ENCODE data around the gene SKOR2. TPM values are rescaled to one million over a fixed set of nuclear protein-coding genes. Genes with fewer than 3 reads are reported as not detected.

SKOR2 gene
- total and polyA plus RNA-seq, 2 of the 4 experiments (the other 2 are of a cell fraction): not detected

DNA sequence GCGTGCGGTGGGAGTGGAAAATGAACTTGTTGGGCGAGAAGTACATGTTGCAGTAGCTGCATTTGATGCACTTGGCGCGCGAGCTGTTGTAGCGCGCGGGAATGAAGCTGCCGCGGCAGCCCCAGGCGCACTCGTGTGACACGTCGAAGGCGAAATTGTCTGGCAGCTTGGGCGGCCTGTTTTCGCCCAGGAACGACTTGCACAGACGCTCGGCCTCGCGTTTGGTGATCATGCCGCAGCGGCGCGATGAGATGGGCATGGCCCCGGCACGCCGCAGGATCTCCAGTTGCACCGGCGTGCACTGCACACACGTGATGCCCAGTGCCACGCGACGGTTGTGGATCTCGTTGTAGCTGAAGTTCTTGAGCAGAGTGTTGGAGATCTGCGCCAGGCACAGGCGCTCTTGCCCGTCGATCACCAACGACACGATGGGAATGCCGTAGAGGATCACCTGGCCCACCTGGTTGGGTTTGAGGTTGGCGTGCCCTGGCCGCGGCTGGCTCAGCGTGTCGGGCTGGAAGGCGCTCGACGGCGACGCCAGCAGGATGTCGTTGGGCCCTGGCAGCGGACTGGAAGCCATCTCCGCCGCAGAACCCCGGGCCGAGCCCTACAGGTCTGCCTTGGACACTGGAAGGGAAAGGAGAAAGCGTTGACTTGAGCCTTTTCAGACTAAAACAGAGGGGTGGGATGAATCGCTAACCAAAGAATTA lies 2.7 kb downstream of the SKOR2 start:
- dilution Hi-C loops (cut with HindIII; ENCODE audit: low sequenced_read_pairs, unreplicated experiment): no loop called here

More for the DNA sequence above, 2.7 kb downstream of the SKOR2 start:
- POLR2A ChIA-PET (ENCODE audit: unreplicated experiment): no interaction called here
- Histone ChIP-seq H3K9me3 (ENCODE audit: control insufficient read depth, insufficient read depth, low read length) (peaks cover 9% of the 10 kb centered on the region), H3K4me2 (ENCODE audit: low read depth, low read length) (no peak overlapping the region), H3K27me3 (ENCODE audit: control insufficient read depth, insufficient read depth, low read length) (peaks cover 62% of the 10 kb centered on the region), H4K5ac (ENCODE audit: low read depth, low read length) (no peak overlapping the region), H3K56ac (ENCODE audit: extremely low read depth, insufficient read depth, low read length) (no peak overlapping the region), H3K79me1 (ENCODE audit: low read depth in 1 of 2, low read length in 2 of 2) (no peaks in the 10 kb centered on the region), H2BK15ac (ENCODE audit: low read depth, low read length) (no peak overlapping the region), H3K14ac (replicated peaks; ENCODE audit: low read depth, low read length) (no peak overlapping the region), H3K36me3 (ENCODE audit: control insufficient read depth, insufficient read depth, low read length) (no peaks in the 10 kb centered on the region), H3K4ac (ENCODE audit: low read depth, low read length) (no peak overlapping the region), H3K4me1 (ENCODE audit: control insufficient read depth, insufficient read depth, low read length) (no peaks in the 10 kb centered on the region), H2AK5ac (ENCODE audit: low read depth, low read length) (no peak overlapping the region), H3K9ac (ENCODE audit: low read depth, low read length) (no peak overlapping the region), H4K8ac (ENCODE audit: low read depth in 2 of 2, low read length in 2 of 2) (no peak overlapping the region), H4K91ac (ENCODE audit: insufficient read depth, low read depth, low read length) (no peak overlapping the region), H2AFZ (replicated peaks; ENCODE audit: low read length, poor library complexity) (no peak overlapping the region), H2BK20ac (ENCODE audit: low read depth, low read length) (no peak overlapping the region), H2AK9ac (replicated peaks; ENCODE audit: low read depth, low read length, poor library complexity) (no peak overlapping the region), H2BK5ac (ENCODE audit: low read depth, low read length, poor library complexity, severe bottlenecking) (no peak overlapping the region), H3K27ac (ENCODE audit: insufficient read depth, low read length) (no peak overlapping the region), H3K23ac (ENCODE audit: low read depth, low read length) (no peak overlapping the region), H3K9me1 (ENCODE audit: insufficient read depth, low read length) (no peaks in the 10 kb centered on the region), H2BK120ac (ENCODE audit: low read depth, low read length) (no peak overlapping the region), H4K20me1 (ENCODE audit: insufficient read depth, low read length) (no peaks in the 10 kb centered on the region), H3K18ac (ENCODE audit: low read depth, low read length) (no peak overlapping the region), H3K4me3 (ENCODE audit: insufficient read depth, low read depth, low read length) (no peak overlapping the region)
- TF ChIP-seq, protein P1, sequence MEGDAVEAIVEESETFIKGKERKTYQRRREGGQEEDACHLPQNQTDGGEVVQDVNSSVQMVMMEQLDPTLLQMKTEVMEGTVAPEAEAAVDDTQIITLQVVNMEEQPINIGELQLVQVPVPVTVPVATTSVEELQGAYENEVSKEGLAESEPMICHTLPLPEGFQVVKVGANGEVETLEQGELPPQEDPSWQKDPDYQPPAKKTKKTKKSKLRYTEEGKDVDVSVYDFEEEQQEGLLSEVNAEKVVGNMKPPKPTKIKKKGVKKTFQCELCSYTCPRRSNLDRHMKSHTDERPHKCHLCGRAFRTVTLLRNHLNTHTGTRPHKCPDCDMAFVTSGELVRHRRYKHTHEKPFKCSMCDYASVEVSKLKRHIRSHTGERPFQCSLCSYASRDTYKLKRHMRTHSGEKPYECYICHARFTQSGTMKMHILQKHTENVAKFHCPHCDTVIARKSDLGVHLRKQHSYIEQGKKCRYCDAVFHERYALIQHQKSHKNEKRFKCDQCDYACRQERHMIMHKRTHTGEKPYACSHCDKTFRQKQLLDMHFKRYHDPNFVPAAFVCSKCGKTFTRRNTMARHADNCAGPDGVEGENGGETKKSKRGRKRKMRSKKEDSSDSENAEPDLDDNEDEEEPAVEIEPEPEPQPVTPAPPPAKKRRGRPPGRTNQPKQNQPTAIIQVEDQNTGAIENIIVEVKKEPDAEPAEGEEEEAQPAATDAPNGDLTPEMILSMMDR (conservative IDR thresholded peaks at IDR 0.05; ENCODE audit: low read depth, low read length): no peak
- no peak for TF ChIP-seq SMC3 (IDR thresholded peaks at IDR 0.05; ENCODE audit: low read depth, low read length)
- TF ChIP-seq MAFK (IDR thresholded peaks at IDR 0.05; ENCODE audit: low read depth, low read length): no peak
- TF ChIP-seq, protein P2, sequence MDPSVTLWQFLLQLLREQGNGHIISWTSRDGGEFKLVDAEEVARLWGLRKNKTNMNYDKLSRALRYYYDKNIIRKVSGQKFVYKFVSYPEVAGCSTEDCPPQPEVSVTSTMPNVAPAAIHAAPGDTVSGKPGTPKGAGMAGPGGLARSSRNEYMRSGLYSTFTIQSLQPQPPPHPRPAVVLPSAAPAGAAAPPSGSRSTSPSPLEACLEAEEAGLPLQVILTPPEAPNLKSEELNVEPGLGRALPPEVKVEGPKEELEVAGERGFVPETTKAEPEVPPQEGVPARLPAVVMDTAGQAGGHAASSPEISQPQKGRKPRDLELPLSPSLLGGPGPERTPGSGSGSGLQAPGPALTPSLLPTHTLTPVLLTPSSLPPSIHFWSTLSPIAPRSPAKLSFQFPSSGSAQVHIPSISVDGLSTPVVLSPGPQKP (IDR thresholded peaks at IDR 0.05; ENCODE audit: borderline replicate concordance, low read depth, low read length): no peak
- TF ChIP-seq, protein P3, sequence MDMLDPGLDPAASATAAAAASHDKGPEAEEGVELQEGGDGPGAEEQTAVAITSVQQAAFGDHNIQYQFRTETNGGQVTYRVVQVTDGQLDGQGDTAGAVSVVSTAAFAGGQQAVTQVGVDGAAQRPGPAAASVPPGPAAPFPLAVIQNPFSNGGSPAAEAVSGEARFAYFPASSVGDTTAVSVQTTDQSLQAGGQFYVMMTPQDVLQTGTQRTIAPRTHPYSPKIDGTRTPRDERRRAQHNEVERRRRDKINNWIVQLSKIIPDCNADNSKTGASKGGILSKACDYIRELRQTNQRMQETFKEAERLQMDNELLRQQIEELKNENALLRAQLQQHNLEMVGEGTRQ (IDR thresholded peaks at IDR 0.05; ENCODE audit: low read depth, low read length): no peak
- no peak for TF ChIP-seq MAZ (IDR thresholded peaks at IDR 0.05; ENCODE audit: borderline replicate concordance, low read depth, low read length)
- no peak for TF ChIP-seq NFE2L2 (IDR thresholded peaks at IDR 0.05; ENCODE audit: low read depth, low read length)
- no peak for TF ChIP-seq FOS (IDR thresholded peaks at IDR 0.05; ENCODE audit: low read depth, low read length)
- no peak for TF ChIP-seq CEBPB (IDR thresholded peaks at IDR 0.05; ENCODE audit: low read depth, low read length)
- TF ChIP-seq POLR2A (IDR thresholded peaks at IDR 0.05; ENCODE audit: low read depth, low read length): no peak
- no peak for TF ChIP-seq RFX5 (IDR thresholded peaks at IDR 0.05; ENCODE audit: low read depth, low read length)
- no peak for TF ChIP-seq MXI1 (IDR thresholded peaks at IDR 0.05; ENCODE audit: borderline replicate concordance, low read depth, low read length)
- TF ChIP-seq BHLHE40 (IDR thresholded peaks at IDR 0.05; ENCODE audit: low read depth, low read length): no peak
- TF ChIP-seq RAD21 (IDR thresholded peaks at IDR 0.05; ENCODE audit: low read length): no peak
- TF ChIP-seq CHD1 (IDR thresholded peaks at IDR 0.05; ENCODE audit: low read depth, low read length): no peak
- TF ChIP-seq RCOR1 (IDR thresholded peaks at IDR 0.05; ENCODE audit: insufficient replicate concordance, low read length): no peak
- in situ Hi-C loops (cut with MboI; ENCODE audit: low sequenced_read_pairs) (no loop called here), intact Hi-C loops (cut with micrococcal nuclease) (no loop called here)
- BruUV-seq (replicated peaks): no TSS peak
- CTCF ChIA-PET: no interaction called here
- DNase-seq: no peak
- ATAC-seq (ENCODE audit: low read depth): no peak
- 8% methylated on average over 30 of the region's 62 CpGs; no CpG with 5 or more reads in 1 of the 2 experiments for WGBS, 2 experiments (ENCODE audit: extremely low coverage in 2 of 2, insufficient read length in 1 of 2)

Measured in IMR-90 (cell line).